PC-3 (cell line): ENCODE data around the gene S100A16. TPM values are rescaled to one million over a fixed set of nuclear protein-coding genes. Genes with fewer than 3 reads are reported as not detected.

Experiments used
- ATAC-seq: fragments of 200-7000 bp; cut with Tn5 transposase; 2 replicates; pipeline ENCODE4 v1.9.1; 2020; ENCODE audit warnings: mild to moderate bottlenecking, moderate library complexity
- BruUV-seq: library from RNA; stranded (reverse); fragments of 400-500 nt; replicated peaks from 2 replicates; lab custom pipeline; 2021; lab: Mats Ljungman, UMichigan
- CTCF ChIA-PET: fragments of 300-600 bp; sonication (Branson Sonifier 250); formaldehyde crosslinking; loops from one replicate; lab custom pipeline; 2022; ENCODE audit warnings: antibody characterized with exemption; lab: Charles Lee
- POLR2A ChIA-PET: fragments of 300-600 bp; sonication (Branson Sonifier 250); formaldehyde crosslinking; loops from one replicate; lab custom pipeline; 2022; ENCODE audit warnings: antibody characterized with exemption; ENCODE audit not compliant: unreplicated experiment; lab: Charles Lee
- DNase-seq: peaks from one replicate; pipeline ENCODE4 v3.0.0-alpha.2; 2015
- H2AFZ ChIP-seq: fragments of 300-600 bp; sonication (generic); 2 replicates; pipeline ENCODE4 v1.6.0; 2016; ENCODE audit warnings: antibody characterized with exemption, low read length
- H3F3A ChIP-seq: fragments of 300-600 bp; sonication (generic); one replicate; pipeline ENCODE4 v1.6.0; 2017; ENCODE audit warnings: antibody characterized with exemption, low read length, control low read depth, mild to moderate bottlenecking; ENCODE audit not compliant: unreplicated experiment
- H3K27ac ChIP-seq: fragments of 300-600 bp; sonication (generic); 2 replicates; pipeline ENCODE4 v1.5.1; 2016; ENCODE audit warnings: mild to moderate bottlenecking, low read length
- H3K27me3 ChIP-seq: fragments of 300-600 bp; sonication (generic); 2 replicates; pipeline ENCODE4 v1.6.1; 2016; ENCODE audit warnings: low read length, mixed read lengths
- H3K36me3 ChIP-seq: fragments of 300-600 bp; sonication (generic); 2 replicates; pipeline ENCODE4 v1.6.1; 2016; ENCODE audit warnings: low read depth, mixed run types, low read length, mixed read lengths
- H3K4me1 ChIP-seq: fragments of 300-600 bp; sonication (generic); 2 replicates; pipeline ENCODE4 v1.5.1; 2016; ENCODE audit warnings: low read length; ENCODE audit not compliant: insufficient read depth
- H3K4me2 ChIP-seq: fragments of 300-600 bp; sonication (generic); 2 replicates; pipeline ENCODE4 v1.6.0; 2016; ENCODE audit warnings: low read length
- H3K4me3 ChIP-seq: fragments of 300-600 bp; sonication (generic); 2 replicates; pipeline ENCODE4 v1.5.1; 2016; ENCODE audit warnings: mild to moderate bottlenecking, low read length, mixed read lengths
- H3K79me2 ChIP-seq: fragments of 300-600 bp; sonication (generic); 2 replicates; pipeline ENCODE4 v1.6.1; 2017; ENCODE audit warnings: low read length, mixed read lengths
- H3K9ac ChIP-seq: fragments of 300-600 bp; sonication (generic); 2 replicates; pipeline ENCODE4 v1.6.0; 2016; ENCODE audit warnings: mild to moderate bottlenecking, low read length
- H3K9me2 ChIP-seq: fragments of 300-600 bp; sonication (generic); replicated peaks from 2 replicates; pipeline ENCODE4 v1.6.1; 2016; ENCODE audit warnings: mixed run types, low read length, mixed read lengths
- H3K9me3 ChIP-seq: fragments of 300-600 bp; sonication (generic); 2 replicates; pipeline ENCODE4 v1.6.1; 2016; ENCODE audit warnings: low read length, mixed read lengths
- H4K20me1 ChIP-seq: fragments of 300-600 bp; sonication (generic); 2 replicates; pipeline ENCODE4 v1.6.1; 2016; ENCODE audit warnings: low read length, mixed read lengths
- CTCF ChIP-seq: fragments of 300-600 bp; sonication (generic); conservative IDR thresholded peaks from 2 replicates; pipeline ENCODE4 v1.5.1; 2017; ENCODE audit warnings: antibody characterized with exemption, low read depth, mild to moderate bottlenecking, low read length
- EZH2 ChIP-seq: fragments of 300-600 bp; sonication (generic); IDR thresholded peaks from one replicate; pipeline ENCODE4 v1.6.1; 2017; ENCODE audit warnings: antibody characterized with exemption, mild to moderate bottlenecking, low read length; ENCODE audit not compliant: unreplicated experiment
- EZH2phosphoT487 ChIP-seq: fragments of 300-600 bp; sonication (generic); IDR thresholded peaks from 2 replicates; pipeline ENCODE4 v1.6.1; 2018; ENCODE audit warnings: mild to moderate bottlenecking, antibody characterized with exemption, low read length, borderline replicate concordance
- intact Hi-C: fragments of 100-400 bp; cut with micrococcal nuclease; formaldehyde crosslinking; loops from 2 replicates; pipeline ENCODE4 v1.9.0; 2023
- total RNA-seq: library from RNA; depleted of rRNA; stranded (reverse); fragments of >200 nt; gene quantifications from 2 replicates; pipeline ENCODE4 v1.2.3, GENCODE V29; 2014

The S100A16 gene
- total RNA-seq, 1 experiment from 2014 or later: 1,254 TPM

- DNase-seq: peak; percentile 24
- ChIA-PET POLR2A (no interaction called here), CTCF (no interaction called here)
- Histone ChIP-seq H2AFZ (no peak overlapping the region), H3K9ac (no peak overlapping the region), H3K27ac (no peak overlapping the region), H3K9me3 (no peaks in the 10 kb centered on the region), H3K27me3 (no peaks in the 10 kb centered on the region), H3K4me2 (no peak overlapping the region), H3K9me2 (no peaks in the 10 kb centered on the region), H3F3A (no peaks in the 10 kb centered on the region), H4K20me1 (no peaks in the 10 kb centered on the region), H3K4me1 (peaks cover 10% of the 10 kb centered on the region), H3K4me3 (no peak overlapping the region), H3K79me2 (no peaks in the 10 kb centered on the region), H3K36me3 (no peaks in the 10 kb centered on the region)
- no peak for TF ChIP-seq CTCF
- TF ChIP-seq EZH2phosphoT487: no peak
- TF ChIP-seq EZH2: no peak
- no TSS peak for BruUV-seq
- ATAC-seq: peak; percentile 53; the same call in 1 of the 2 replicates
- intact Hi-C loops: no loop called here
Observed at GRCh38 chr1:153587314-153587713, 25.6 kb downstream of the S100A16 start.

- BruUV-seq: no TSS peak
- Histone ChIP-seq H3K4me1 (peaks cover 10% of the 10 kb centered on the region), H3F3A (no peaks in the 10 kb centered on the region), H3K36me3 (no peaks in the 10 kb centered on the region), H3K9ac (no peak overlapping the region), H3K4me2 (no peak overlapping the region), H4K20me1 (no peaks in the 10 kb centered on the region), H3K27me3 (no peaks in the 10 kb centered on the region), H3K79me2 (no peaks in the 10 kb centered on the region), H3K9me3 (no peaks in the 10 kb centered on the region), H3K27ac (no peak overlapping the region), H2AFZ (no peak overlapping the region), H3K4me3 (no peak overlapping the region), H3K9me2 (no peaks in the 10 kb centered on the region)
- ChIA-PET CTCF (no interaction called here), POLR2A (interaction anchor here (0.6 kb wide), 1 partner anchor 18 kb away, joined by 3 read pairs; no protein-coding TSS in a partner anchor)
- peak; percentile 59 for ATAC-seq
- no peak for TF ChIP-seq EZH2phosphoT487
- TF ChIP-seq EZH2: no peak
- no peak for TF ChIP-seq CTCF
- DNase-seq: no peak
- intact Hi-C loops: no loop called here
Observed at GRCh38 chr1:153586347-153586746, 26.6 kb downstream of the S100A16 start.

GRCh38 chr1:153585006-153585405, 27.9 kb downstream of the S100A16 start:
- DNase-seq (no peak), ATAC-seq (no peak)
- ChIA-PET POLR2A (no interaction called here), CTCF (no interaction called here)
- H3K4me2 ChIP-seq: no peak overlapping the region
- TF ChIP-seq EZH2phosphoT487: no peak
- TF ChIP-seq CTCF: no peak
- TF ChIP-seq EZH2: no peak
- H3F3A ChIP-seq: no peaks in the 10 kb centered on the region
- H3K9me3 ChIP-seq: no peaks in the 10 kb centered on the region
- H3K27ac ChIP-seq: no peak overlapping the region
- no peaks in the 10 kb centered on the region for H3K27me3 ChIP-seq
- H3K36me3 ChIP-seq: no peaks in the 10 kb centered on the region
- no peak overlapping the region for H2AFZ ChIP-seq
- intact Hi-C loops: no loop called here
- no TSS peak for BruUV-seq
- H3K9me2 ChIP-seq: no peaks in the 10 kb centered on the region
- H3K4me1 ChIP-seq: peaks cover 10% of the 10 kb centered on the region
- H4K20me1 ChIP-seq: no peaks in the 10 kb centered on the region
- H3K4me3 ChIP-seq: no peak overlapping the region
- H3K9ac ChIP-seq: no peak overlapping the region
- H3K79me2 ChIP-seq: no peaks in the 10 kb centered on the region
